GM21529 (cell line): ENCODE results near the gene TBC1D3G.
"Not testable (repeated sequence)": the region's sequence is repeated elsewhere in the genome, so short reads cannot be mapped to it uniquely, and the experiment has no call there.

Experiments used
- ATAC-seq: cut with Tn5 transposase; IDR thresholded peaks from one replicate; pipeline ENCODE4 v1.9.1; 2021; ENCODE audit not compliant: unreplicated experiment

The TBC1D3G gene

GRCh38 chr17:36323584-36323983 lies at the start of gene TBC1D3G:
Gene TBC1D3G, plus strand, starts transcription at chr17:36323884. Its CDS starts 1,528 bp downstream, at chr17:36325412.
- ATAC-seq, result not testable (repeated sequence)

GRCh38 chr17:36283256-36283655 lies 40.4 kb upstream of the TBC1D3G start:
- ATAC-seq, result not testable (repeated sequence)

- ATAC-seq, result not testable (repeated sequence)
Measured at GRCh38 chr17:36284219-36284618, 39.5 kb upstream of the TBC1D3G start.

GRCh38 chr17:36289965-36290612 lies 33.6 kb upstream of the TBC1D3G start:
- not testable (repeated sequence) for ATAC-seq

GRCh38 chr17:36295161-36295560 lies 28.5 kb upstream of the TBC1D3G start:
- ATAC-seq, result not testable (repeated sequence)

- ATAC-seq, result not testable (repeated sequence)
Measured at GRCh38 chr17:36315736-36316135, 7.9 kb upstream of the TBC1D3G start.

- not testable (repeated sequence) for ATAC-seq
Measured at GRCh38 chr17:36362496-36362895, 38.8 kb downstream of the TBC1D3G start.

GRCh38 chr17:36375938-36376337 lies 52.3 kb downstream of the TBC1D3G start:
- ATAC-seq, result not testable (repeated sequence)
